SK-N-SH treated with all-trans-retinoic acid at 6 μM for 48 hours (cell line): ENCODE data around the gene MSLN.

Experiments
- ATAC-seq: fragments of 200-7000 bp; cut with Tn5 transposase; 3 replicates; pipeline ENCODE4 v1.9.1; 2020; ENCODE audit warnings: mild to moderate bottlenecking, moderate library complexity
- CREB5 ChIP-seq: fragments of 250-450 bp; sonication (Bioruptor Pico); IDR thresholded peaks from 2 replicates; pipeline ENCODE4 v1.5.1; 2020; ENCODE audit warnings: low read depth, mild to moderate bottlenecking, moderate library complexity
- ESRRG ChIP-seq: fragments of 250-450 bp; sonication (Bioruptor Pico); IDR thresholded peaks from 2 replicates; pipeline ENCODE4 v1.6.1; 2021; ENCODE audit warnings: mild to moderate bottlenecking
- GLIS3 ChIP-seq: fragments of 250-450 bp; sonication (Bioruptor Pico); IDR thresholded peaks from 2 replicates; pipeline ENCODE4 v1.5.0; 2020; ENCODE audit warnings: mild to moderate bottlenecking, moderate library complexity
- POU6F1 ChIP-seq: fragments of 250-450 bp; sonication (Bioruptor Pico); IDR thresholded peaks from 2 replicates; pipeline ENCODE4 v1.8.0; 2021; ENCODE audit warnings: low read depth, mild to moderate bottlenecking, moderate library complexity, borderline replicate concordance
- PPARA ChIP-seq: fragments of 250-450 bp; sonication (Bioruptor Pico); IDR thresholded peaks from 2 replicates; pipeline ENCODE4 v1.5.0; 2020; ENCODE audit warnings: mild to moderate bottlenecking, borderline replicate concordance
- RARB ChIP-seq: fragments of 250-450 bp; sonication (Bioruptor Pico); IDR thresholded peaks from 2 replicates; pipeline ENCODE4 v1.8.0; 2021; ENCODE audit warnings: mild to moderate bottlenecking, moderate library complexity
- SNAI2 ChIP-seq: fragments of 250-450 bp; sonication (Bioruptor Pico); IDR thresholded peaks from 2 replicates; pipeline ENCODE4 v1.5.0; 2020; ENCODE audit warnings: mild to moderate bottlenecking, moderate library complexity
- TCF4 ChIP-seq: fragments of 250-450 bp; sonication (Bioruptor Pico); IDR thresholded peaks from 2 replicates; pipeline ENCODE4 v1.8.0; 2021; ENCODE audit warnings: mild to moderate bottlenecking, moderate library complexity, borderline replicate concordance
- TSHZ2 ChIP-seq: fragments of 250-450 bp; sonication (Bioruptor Pico); IDR thresholded peaks from 2 replicates; pipeline ENCODE4 v1.5.0; 2020; ENCODE audit warnings: mild to moderate bottlenecking, moderate library complexity
- ZC3H10 ChIP-seq: fragments of 250-450 bp; sonication (Bioruptor Pico); IDR thresholded peaks from 2 replicates; pipeline ENCODE4 v1.5.1; 2021; ENCODE audit warnings: mild to moderate bottlenecking, moderate library complexity
- ZFP30 ChIP-seq: fragments of 450-650 bp; formaldehyde crosslinking; IDR thresholded peaks from 2 replicates; pipeline ENCODE4 v1.5.0; 2022; ENCODE audit warnings: mild to moderate bottlenecking, moderate library complexity
- ZNF565 ChIP-seq: fragments of 450-650 bp; formaldehyde crosslinking; conservative IDR thresholded peaks from 2 replicates; pipeline ENCODE4 v1.5.0; 2020; ENCODE audit warnings: low read depth, mild to moderate bottlenecking, moderate library complexity
- ZNF8 ChIP-seq: fragments of 450-650 bp; formaldehyde crosslinking; IDR thresholded peaks from 2 replicates; pipeline ENCODE4 v1.5.0; 2020; ENCODE audit warnings: mild to moderate bottlenecking, moderate library complexity
- TF ChIP-seq, protein P1 (sequence below): fragments of 250-450 bp; sonication (Bioruptor Pico); IDR thresholded peaks from 2 replicates; pipeline ENCODE4 v1.8.0; 2020; ENCODE audit warnings: mild to moderate bottlenecking, moderate library complexity, borderline replicate concordance

The MSLN gene

DNA sequence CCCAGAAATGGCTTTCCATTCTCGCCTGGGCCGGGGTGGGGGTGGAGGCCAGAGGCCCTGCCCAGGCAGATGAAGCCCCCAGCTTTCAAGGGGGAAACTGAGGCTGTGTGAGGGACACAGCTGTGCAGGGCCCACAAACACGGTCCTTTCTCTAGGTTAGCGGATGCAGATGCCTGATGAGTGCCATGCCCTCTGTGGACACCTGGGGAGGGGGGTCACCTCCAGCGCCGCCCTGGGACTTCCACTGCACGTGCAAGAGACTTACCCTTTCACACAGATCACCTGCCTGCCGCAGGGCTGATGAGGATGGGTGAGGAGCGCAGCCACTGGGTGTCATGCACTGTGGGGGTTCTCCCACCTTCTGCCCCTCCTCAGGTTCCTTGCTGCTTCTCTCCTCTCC lies 42.1 kb upstream of the MSLN start (continued):
- no peak for TF ChIP-seq CREB5 (CRISPR knock-in tag)
- no peak for TF ChIP-seq ZNF8
- no peak for TF ChIP-seq POU6F1 (CRISPR knock-in tag)
- TF ChIP-seq SNAI2: no peak
- TF ChIP-seq GLIS3 (CRISPR knock-in tag): no peak

- TF ChIP-seq ZFP30 (CRISPR knock-in tag) (no peak), TCF4 (no peak), ZNF565 (CRISPR knock-in tag) (no peak), RARB (CRISPR knock-in tag) (no peak), SNAI2 (no peak), PPARA (CRISPR knock-in tag) (no peak), POU6F1 (CRISPR knock-in tag) (no peak), ESRRG (no peak), TSHZ2 (CRISPR knock-in tag) (no peak), CREB5 (CRISPR knock-in tag) (no peak)
- TF ChIP-seq, protein P1, sequence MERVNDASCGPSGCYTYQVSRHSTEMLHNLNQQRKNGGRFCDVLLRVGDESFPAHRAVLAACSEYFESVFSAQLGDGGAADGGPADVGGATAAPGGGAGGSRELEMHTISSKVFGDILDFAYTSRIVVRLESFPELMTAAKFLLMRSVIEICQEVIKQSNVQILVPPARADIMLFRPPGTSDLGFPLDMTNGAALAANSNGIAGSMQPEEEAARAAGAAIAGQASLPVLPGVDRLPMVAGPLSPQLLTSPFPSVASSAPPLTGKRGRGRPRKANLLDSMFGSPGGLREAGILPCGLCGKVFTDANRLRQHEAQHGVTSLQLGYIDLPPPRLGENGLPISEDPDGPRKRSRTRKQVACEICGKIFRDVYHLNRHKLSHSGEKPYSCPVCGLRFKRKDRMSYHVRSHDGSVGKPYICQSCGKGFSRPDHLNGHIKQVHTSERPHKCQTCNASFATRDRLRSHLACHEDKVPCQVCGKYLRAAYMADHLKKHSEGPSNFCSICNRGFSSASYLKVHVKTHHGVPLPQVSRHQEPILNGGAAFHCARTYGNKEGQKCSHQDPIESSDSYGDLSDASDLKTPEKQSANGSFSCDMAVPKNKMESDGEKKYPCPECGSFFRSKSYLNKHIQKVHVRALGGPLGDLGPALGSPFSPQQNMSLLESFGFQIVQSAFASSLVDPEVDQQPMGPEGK (CRISPR knock-in tag): no peak
- ATAC-seq: no peak
Measured at GRCh38 chr16:718922-719321, 41.6 kb upstream of the MSLN start.

GRCh38 chr16:719815-720446 lies 40.6 kb upstream of the MSLN start:
- no peak for TF ChIP-seq TSHZ2 (CRISPR knock-in tag)
- TF ChIP-seq GLIS3 (CRISPR knock-in tag): peak; percentile 55; the same call in 1 of the 2 replicates
- no peak for TF ChIP-seq ESRRG
- no peak for TF ChIP-seq TCF4
- TF ChIP-seq ZC3H10 (CRISPR knock-in tag): no peak
- ATAC-seq: peak; percentile 11
